Measurements from ENCODE around the gene ORC4.
A peak's percentile ranks its signal among the peaks of the same experiment; 100 is the strongest.
"Not testable (repeated sequence)": the region's sequence is repeated elsewhere in the genome, so short reads cannot be mapped to it uniquely, and the experiment has no call there.

The ORC4 gene

DNA sequence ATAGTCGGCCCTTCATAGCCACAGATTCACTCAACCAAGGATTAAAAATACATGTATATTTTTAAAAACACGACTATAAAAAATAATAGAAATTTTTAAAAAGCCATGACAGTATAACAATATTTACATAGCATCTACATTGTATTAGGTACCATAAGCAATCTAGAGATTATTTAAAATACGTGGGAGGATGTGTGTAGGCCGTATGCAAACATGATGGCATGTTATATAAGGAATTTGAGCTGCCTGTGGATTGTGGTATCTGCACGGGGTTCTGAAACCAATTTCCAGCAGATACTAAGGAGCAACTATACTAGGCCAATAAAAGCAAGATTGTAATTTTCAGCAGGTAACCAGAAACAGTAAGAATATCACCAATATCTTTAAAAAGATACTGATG lies 5.9 kb downstream of the ORC4 start:
- H3K4me3 ChIP-seq (ENCODE audit: low read depth, low read length): no peak overlapping the region
- no peak overlapping the region for H3K27ac ChIP-seq
- TF ChIP-seq, protein P1, sequence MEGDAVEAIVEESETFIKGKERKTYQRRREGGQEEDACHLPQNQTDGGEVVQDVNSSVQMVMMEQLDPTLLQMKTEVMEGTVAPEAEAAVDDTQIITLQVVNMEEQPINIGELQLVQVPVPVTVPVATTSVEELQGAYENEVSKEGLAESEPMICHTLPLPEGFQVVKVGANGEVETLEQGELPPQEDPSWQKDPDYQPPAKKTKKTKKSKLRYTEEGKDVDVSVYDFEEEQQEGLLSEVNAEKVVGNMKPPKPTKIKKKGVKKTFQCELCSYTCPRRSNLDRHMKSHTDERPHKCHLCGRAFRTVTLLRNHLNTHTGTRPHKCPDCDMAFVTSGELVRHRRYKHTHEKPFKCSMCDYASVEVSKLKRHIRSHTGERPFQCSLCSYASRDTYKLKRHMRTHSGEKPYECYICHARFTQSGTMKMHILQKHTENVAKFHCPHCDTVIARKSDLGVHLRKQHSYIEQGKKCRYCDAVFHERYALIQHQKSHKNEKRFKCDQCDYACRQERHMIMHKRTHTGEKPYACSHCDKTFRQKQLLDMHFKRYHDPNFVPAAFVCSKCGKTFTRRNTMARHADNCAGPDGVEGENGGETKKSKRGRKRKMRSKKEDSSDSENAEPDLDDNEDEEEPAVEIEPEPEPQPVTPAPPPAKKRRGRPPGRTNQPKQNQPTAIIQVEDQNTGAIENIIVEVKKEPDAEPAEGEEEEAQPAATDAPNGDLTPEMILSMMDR (IDR thresholded peaks at IDR 0.05; ENCODE audit: low read depth, low read length, missing control alignments): no peak
- H3K27me3 ChIP-seq (replicated peaks): no peaks in the 10 kb centered on the region
- H3K36me3 ChIP-seq (replicated peaks): no peaks in the 10 kb centered on the region
- no peak for DNase-seq
- in situ Hi-C loops (cut with HindIII; ENCODE audit: low pct_ligation_motif_present, low sequenced_read_pairs): no loop called here

DNA sequence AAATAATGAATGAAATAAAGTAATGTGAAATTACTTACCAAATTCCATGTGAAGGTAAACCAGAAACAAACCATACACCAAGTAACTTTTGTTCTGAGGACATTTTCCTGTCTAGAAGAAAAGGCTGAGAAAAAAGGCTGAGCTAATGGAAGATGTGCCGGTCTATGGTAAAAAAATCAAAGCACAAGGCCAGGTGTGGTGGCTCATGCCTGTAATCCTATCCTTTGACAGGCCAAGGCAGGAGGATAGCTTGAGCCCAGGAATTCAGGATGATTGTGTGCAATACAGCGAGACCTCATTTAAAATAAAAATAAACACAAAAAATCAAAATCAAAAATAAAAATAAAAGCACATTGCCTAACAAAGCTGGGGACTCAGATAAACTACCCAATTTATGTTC lies 6.7 kb downstream of the ORC4 start:
- Histone ChIP-seq H3K4me3 (ENCODE audit: low read depth, low read length) (no peak overlapping the region), H3K36me3 (replicated peaks) (no peaks in the 10 kb centered on the region), H3K27me3 (replicated peaks) (no peaks in the 10 kb centered on the region), H3K27ac (no peak overlapping the region)
- in situ Hi-C loops (cut with HindIII; ENCODE audit: low pct_ligation_motif_present, low sequenced_read_pairs): no loop called here
- TF ChIP-seq, protein P1 (IDR thresholded peaks at IDR 0.05; ENCODE audit: low read depth, low read length, missing control alignments): no peak
- DNase-seq: no peak

DNA sequence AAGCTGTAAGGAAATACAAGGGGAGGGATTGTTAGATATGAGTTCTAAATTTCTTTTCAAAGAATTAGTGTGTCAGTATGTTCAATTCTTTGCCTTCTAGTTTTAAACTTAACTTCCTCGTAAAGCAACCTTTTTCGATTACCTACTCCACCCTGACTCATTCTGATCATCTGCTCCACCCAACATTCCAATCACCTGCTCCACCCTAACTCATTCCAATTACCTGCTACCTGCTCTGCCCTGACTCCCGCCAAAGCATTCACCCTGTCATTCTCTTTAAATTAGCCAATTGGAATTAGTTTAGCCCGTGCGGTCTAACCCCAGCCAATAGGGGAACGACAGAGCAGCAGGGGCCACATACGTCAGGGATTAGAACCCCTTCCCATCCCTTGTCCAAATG lies 12.1 kb downstream of the ORC4 start:
- H3K36me3 ChIP-seq (replicated peaks); DNase-seq; in situ Hi-C loops (cut with HindIII; ENCODE audit: low pct_ligation_motif_present, low sequenced_read_pairs); H3K4me3 ChIP-seq (ENCODE audit: low read depth, low read length); H3K27ac ChIP-seq; H3K27me3 ChIP-seq (replicated peaks): not testable (repeated sequence)

DNA sequence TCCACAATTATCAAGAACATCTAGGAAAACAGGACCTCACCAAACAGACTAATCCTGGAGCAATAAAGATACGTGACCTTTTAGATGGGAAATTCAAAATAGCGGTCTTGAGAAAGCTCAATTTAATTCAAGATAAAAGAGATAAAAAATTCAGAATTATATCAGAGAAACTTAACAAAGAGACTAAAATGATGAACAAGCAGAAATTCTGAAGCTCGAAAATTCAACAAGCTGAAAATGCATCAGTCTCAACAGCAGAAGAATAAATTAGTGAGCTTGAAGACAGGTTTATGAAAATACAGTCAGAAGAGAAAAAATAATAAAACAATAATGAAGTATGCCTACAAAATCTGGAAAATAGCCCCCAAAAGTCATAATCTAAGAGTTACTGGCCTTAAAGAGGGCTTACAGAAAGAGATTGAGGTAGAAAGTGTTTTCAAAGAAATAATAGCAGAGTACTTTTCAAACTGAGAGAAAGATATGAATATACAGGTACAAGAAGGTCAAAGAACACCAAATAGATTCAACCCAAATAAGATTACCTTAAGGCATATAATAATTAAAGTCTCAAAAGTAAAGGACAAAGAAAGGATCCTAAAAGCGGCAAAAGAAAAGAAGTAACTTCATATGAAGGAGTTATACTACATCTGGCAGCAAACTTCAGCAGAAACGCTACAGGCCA lies 13.2 kb downstream of the ORC4 start:
- TF ChIP-seq, protein P1 (IDR thresholded peaks at IDR 0.05; ENCODE audit: low read depth, low read length, missing control alignments): no peak
- Histone ChIP-seq H3K27me3 (replicated peaks) (no peaks in the 10 kb centered on the region), H3K36me3 (replicated peaks) (no peaks in the 10 kb centered on the region), H3K4me3 (ENCODE audit: low read depth, low read length) (no peak overlapping the region), H3K27ac (no peak overlapping the region)
- in situ Hi-C loops (cut with HindIII; ENCODE audit: low pct_ligation_motif_present, low sequenced_read_pairs): no loop called here
- no peak for DNase-seq

DNA sequence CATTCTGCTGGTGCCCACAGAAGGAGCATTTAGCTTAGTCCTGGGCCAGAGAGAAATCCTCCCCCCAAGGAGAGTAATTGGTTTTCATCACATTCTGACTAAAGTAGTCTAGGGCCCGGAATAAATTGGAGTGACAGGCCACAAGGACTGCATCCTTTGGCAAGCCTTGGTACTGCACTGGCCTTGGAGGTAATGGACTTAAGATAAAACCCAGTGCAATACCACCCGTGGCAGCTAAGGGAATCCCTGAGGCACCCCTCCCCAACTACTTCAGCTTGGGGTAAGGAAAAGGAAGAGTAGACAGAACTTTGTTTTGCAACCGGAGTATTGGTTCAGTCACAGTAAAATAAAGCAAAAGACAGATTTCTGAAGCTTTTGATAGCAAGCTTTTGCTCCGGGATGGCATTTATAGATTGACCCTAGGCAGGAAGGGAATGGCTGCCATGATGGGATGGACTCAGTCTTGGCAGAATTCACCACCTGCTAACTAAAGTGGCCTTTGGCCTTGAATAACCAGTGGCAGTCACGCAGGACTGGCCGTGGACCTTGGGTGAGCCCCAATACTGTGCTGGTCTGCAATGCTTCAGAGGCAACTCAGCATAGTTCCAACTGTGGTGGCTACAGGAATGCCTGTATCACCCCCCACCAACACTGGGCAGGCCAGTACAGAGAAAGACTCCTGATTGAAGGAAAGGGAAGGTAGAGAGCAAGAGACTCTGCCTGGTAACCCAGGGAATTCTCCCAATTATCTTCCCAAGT lies 14.1 kb downstream of the ORC4 start:
- no peak overlapping the region for H3K4me3 ChIP-seq (ENCODE audit: low read depth, low read length)
- in situ Hi-C loops (cut with HindIII; ENCODE audit: low pct_ligation_motif_present, low sequenced_read_pairs): no loop called here
- TF ChIP-seq, protein P1 (IDR thresholded peaks at IDR 0.05; ENCODE audit: low read depth, low read length, missing control alignments): peak; percentile 10
- H3K27ac ChIP-seq: no peak overlapping the region
- no peaks in the 10 kb centered on the region for H3K27me3 ChIP-seq (replicated peaks)
- DNase-seq: no peak
- H3K36me3 ChIP-seq (replicated peaks): no peaks in the 10 kb centered on the region

DNA sequence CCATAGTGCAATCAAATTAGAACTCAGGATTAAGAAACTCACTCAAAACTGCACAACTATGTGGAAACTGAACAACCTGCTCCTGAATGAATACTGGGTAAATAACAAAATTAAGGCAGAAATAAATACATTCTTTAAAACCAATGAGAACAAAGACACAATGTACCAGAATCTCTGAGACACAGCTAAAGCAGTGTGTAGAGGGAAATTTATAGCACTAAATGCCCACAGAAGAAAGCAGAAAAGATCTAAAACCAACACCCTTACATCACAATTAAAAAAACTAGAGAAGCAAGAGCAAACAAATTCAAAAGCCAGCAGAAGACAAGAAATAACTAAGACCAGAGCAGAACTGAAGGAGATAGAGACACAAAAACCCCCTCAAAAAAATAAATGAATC lies 18.1 kb downstream of the ORC4 start:
- H3K36me3 ChIP-seq (replicated peaks); H3K27ac ChIP-seq; H3K4me3 ChIP-seq (ENCODE audit: low read depth, low read length); H3K27me3 ChIP-seq (replicated peaks); DNase-seq; in situ Hi-C loops (cut with HindIII; ENCODE audit: low pct_ligation_motif_present, low sequenced_read_pairs): not testable (repeated sequence)

Measured in brain microvascular endothelial cell (primary cell).